Neuron (in vitro differentiated cells): ENCODE data around the gene FAM110C.
"Not testable (repeated sequence)": the region's sequence is repeated elsewhere in the genome, so short reads cannot be mapped to it uniquely, and the experiment has no call there.

ENCODE experiments used
- H2AFZ ChIP-seq: one replicate; pipeline ENCODE4 v1.6.1; 2013; ENCODE audit warnings: low read depth, mild to moderate bottlenecking, inconsistent platforms, low read length, moderate library complexity
- H3K27me3 ChIP-seq: one replicate; pipeline ENCODE4 v1.6.1; 2013; ENCODE audit warnings: low read length; ENCODE audit not compliant: insufficient read depth
- H3K36me3 ChIP-seq: one replicate; pipeline ENCODE4 v1.6.1; 2013; ENCODE audit warnings: low read length; ENCODE audit not compliant: insufficient read depth
- H3K4me1 ChIP-seq: one replicate; pipeline ENCODE4 v1.6.1; 2013; ENCODE audit warnings: low read length; ENCODE audit not compliant: insufficient read depth
- H3K4me3 ChIP-seq: 2 replicates; pipeline ENCODE4 v1.5.1; 2013; ENCODE audit warnings: mild to moderate bottlenecking, low read length, moderate library complexity
- H3K9me3 ChIP-seq: one replicate; pipeline ENCODE4 v1.6.1; 2013; ENCODE audit warnings: low read length

FAM110C gene

DNA sequence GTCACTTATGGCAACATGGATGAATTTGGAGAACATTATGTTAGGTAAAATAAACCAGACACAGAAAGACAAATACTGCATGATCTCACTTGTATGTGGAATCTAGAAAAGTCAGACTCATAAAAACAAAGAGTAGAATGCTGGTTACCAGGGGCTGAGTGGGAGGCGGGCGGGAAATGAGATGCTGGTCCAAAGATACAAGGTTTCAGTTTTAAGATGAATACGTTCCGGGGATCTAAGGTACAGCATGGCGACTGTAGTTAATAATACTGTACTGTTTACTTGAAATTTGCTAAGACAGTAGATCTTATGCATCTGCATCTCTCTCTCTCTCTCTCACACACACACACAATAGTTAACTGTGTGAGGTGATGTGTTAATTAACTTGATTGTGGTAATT lies 14.2 kb downstream of the FAM110C start:
- H3K4me1 ChIP-seq = no peaks in the 10 kb centered on the region
- H3K36me3 ChIP-seq = no peaks in the 10 kb centered on the region
- no peaks in the 10 kb centered on the region for H3K27me3 ChIP-seq
- no peaks in the 10 kb centered on the region for H3K9me3 ChIP-seq
- no peak overlapping the region for H2AFZ ChIP-seq
- H3K4me3 ChIP-seq = no peak overlapping the region

- H3K36me3 ChIP-seq = no peaks in the 10 kb centered on the region
- H3K4me1 ChIP-seq = no peaks in the 10 kb centered on the region
- no peaks in the 10 kb centered on the region for H3K9me3 ChIP-seq
- no peak overlapping the region for H3K4me3 ChIP-seq
- H3K27me3 ChIP-seq = no peaks in the 10 kb centered on the region
- no peak overlapping the region for H2AFZ ChIP-seq
Observed at GRCh38 chr2:29253-29652, 17.1 kb downstream of the FAM110C start.

- H3K9me3 ChIP-seq = no peaks in the 10 kb centered on the region
- no peaks in the 10 kb centered on the region for H3K27me3 ChIP-seq
- H3K4me3 ChIP-seq = no peak overlapping the region
- H3K36me3 ChIP-seq = no peaks in the 10 kb centered on the region
- H2AFZ ChIP-seq = no peak overlapping the region
- no peaks in the 10 kb centered on the region for H3K4me1 ChIP-seq
Observed at GRCh38 chr2:28406-28975, 17.8 kb downstream of the FAM110C start.

GRCh38 chr2:26891-27290 lies 19.4 kb downstream of the FAM110C start:
- no peaks in the 10 kb centered on the region for H3K36me3 ChIP-seq
- no peaks in the 10 kb centered on the region for H3K27me3 ChIP-seq
- no peaks in the 10 kb centered on the region for H3K4me1 ChIP-seq
- no peak overlapping the region for H3K4me3 ChIP-seq
- no peak overlapping the region for H2AFZ ChIP-seq
- no peaks in the 10 kb centered on the region for H3K9me3 ChIP-seq

- Histone ChIP-seq H3K27me3 (no peaks in the 10 kb centered on the region), H2AFZ (no peak overlapping the region), H3K9me3 (no peaks in the 10 kb centered on the region), H3K4me1 (no peaks in the 10 kb centered on the region), H3K36me3 (no peaks in the 10 kb centered on the region), H3K4me3 (no peak overlapping the region)
Observed at GRCh38 chr2:25543-25942, 20.8 kb downstream of the FAM110C start.

GRCh38 chr2:24591-24990 lies 21.7 kb downstream of the FAM110C start:
- H3K4me1 ChIP-seq, H3K4me3 ChIP-seq, H2AFZ ChIP-seq, H3K9me3 ChIP-seq, H3K27me3 ChIP-seq, H3K36me3 ChIP-seq: not testable (repeated sequence)

- H3K4me1 ChIP-seq = no peaks in the 10 kb centered on the region
- no peak overlapping the region for H2AFZ ChIP-seq
- no peak overlapping the region for H3K4me3 ChIP-seq
- H3K27me3 ChIP-seq = no peaks in the 10 kb centered on the region
- H3K36me3 ChIP-seq = no peaks in the 10 kb centered on the region
- no peaks in the 10 kb centered on the region for H3K9me3 ChIP-seq
Observed at GRCh38 chr2:24107-24506, 22.2 kb downstream of the FAM110C start.

GRCh38 chr2:23283-23682 lies 23.0 kb downstream of the FAM110C start:
- H3K4me1 ChIP-seq = no peaks in the 10 kb centered on the region
- H3K36me3 ChIP-seq = no peaks in the 10 kb centered on the region
- no peaks in the 10 kb centered on the region for H3K27me3 ChIP-seq
- no peak overlapping the region for H2AFZ ChIP-seq
- H3K9me3 ChIP-seq = no peaks in the 10 kb centered on the region
- H3K4me3 ChIP-seq = no peak overlapping the region

GRCh38 chr2:22244-22643 lies 24.1 kb downstream of the FAM110C start:
- not testable (repeated sequence) for H3K4me1 ChIP-seq, H3K27me3 ChIP-seq, H3K4me3 ChIP-seq, H3K9me3 ChIP-seq, H2AFZ ChIP-seq, H3K36me3 ChIP-seq

DNA sequence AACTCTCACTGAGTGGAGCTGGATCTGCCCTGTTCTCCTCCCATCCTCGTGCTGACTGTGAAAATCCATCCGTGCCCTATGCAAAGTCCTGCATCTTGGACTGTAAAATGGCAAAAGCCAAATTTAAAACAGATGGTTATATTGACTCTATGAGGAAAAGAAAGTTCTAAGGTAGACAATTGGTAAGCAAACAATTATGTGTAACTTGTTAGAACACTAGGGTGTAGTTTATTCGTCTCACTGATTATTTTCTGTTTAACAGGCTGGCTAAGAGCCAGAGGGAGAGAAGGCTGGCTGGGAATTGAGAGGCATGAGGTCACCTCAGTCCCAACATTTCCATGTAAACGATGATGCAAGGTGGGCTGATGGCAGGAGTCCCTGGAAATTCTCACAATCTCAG lies 26.0 kb downstream of the FAM110C start:
- H3K4me3 ChIP-seq, H3K4me1 ChIP-seq, H2AFZ ChIP-seq, H3K27me3 ChIP-seq, H3K36me3 ChIP-seq, H3K9me3 ChIP-seq: not testable (repeated sequence)

GRCh38 chr2:19505-19904 lies 26.8 kb downstream of the FAM110C start:
- Histone ChIP-seq H2AFZ (no peak overlapping the region), H3K27me3 (no peaks in the 10 kb centered on the region), H3K4me1 (no peaks in the 10 kb centered on the region), H3K36me3 (no peaks in the 10 kb centered on the region), H3K4me3 (no peak overlapping the region), H3K9me3 (no peaks in the 10 kb centered on the region)

DNA sequence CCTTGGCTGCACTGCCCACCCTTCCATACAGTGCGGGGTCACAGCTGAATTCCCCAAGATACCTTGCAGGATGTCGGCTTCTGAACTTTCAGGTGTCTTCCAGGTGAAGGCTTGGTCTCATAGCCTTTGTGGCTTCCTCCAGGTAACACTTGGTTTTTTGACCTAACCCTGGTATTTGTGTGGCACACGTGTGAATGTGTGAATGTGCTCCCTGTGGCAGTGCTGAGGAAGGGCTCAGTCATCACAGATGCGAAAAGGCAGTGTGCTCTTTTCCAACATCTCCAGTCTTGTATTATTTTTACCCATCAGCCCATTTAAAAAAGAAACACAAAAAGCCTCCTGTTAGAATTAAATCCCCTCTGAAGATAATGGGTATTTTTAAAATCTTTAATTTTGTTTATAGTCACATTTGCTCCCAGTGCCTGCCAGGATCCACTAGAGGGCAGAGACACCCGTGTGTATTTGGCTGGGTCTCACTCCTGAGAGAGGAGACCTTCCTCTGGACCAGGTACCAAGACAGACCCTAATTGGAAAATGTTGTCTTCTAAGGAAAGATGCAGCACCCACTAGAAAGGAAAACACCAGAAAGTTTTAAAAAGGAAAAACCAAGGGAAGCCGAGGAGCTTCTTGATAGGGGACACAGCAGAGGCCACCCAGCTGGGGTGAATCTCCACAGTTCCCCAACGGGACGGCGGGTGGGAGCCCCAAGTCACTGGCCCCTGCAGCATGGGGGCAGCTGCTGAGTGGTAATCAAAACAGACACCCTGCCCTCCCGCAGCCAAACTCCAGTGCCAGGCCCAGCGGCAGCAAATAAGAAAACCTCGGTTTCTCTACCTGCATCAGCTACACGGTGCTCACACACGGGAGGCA lies 27.7 kb downstream of the FAM110C start:
- Histone ChIP-seq H3K4me1 (no peaks in the 10 kb centered on the region), H3K36me3 (no peaks in the 10 kb centered on the region), H3K9me3 (no peaks in the 10 kb centered on the region), H3K27me3 (no peaks in the 10 kb centered on the region), H3K4me3 (no peak overlapping the region), H2AFZ (no peak overlapping the region)

GRCh38 chr2:15916-16315 lies 30.4 kb downstream of the FAM110C start:
- H3K4me1 ChIP-seq, H3K4me3 ChIP-seq, H3K27me3 ChIP-seq, H2AFZ ChIP-seq, H3K36me3 ChIP-seq, H3K9me3 ChIP-seq: not testable (repeated sequence)
